ENCODE measurements around the gene PCDHGB4.
A peak's percentile ranks its signal among the peaks of the same experiment; 100 is the strongest.
"Not testable (repeated sequence)": the region's sequence is repeated elsewhere in the genome, so short reads cannot be mapped to it uniquely, and the experiment has no call there.

The PCDHGB4 gene

GRCh38 chr5:141392429-141393198 lies 5.1 kb downstream of the PCDHGB4 start, which contains the start of gene PCDHGA8:
Gene PCDHGA8, plus strand, starts transcription at chr5:141392633. Its CDS starts 181 bp downstream, at chr5:141392814.
- H3K4me3 ChIP-seq (ENCODE audit: low read length): peak within 1 kb of the TSS; percentile 68
- H3K9ac ChIP-seq (ENCODE audit: low read length): no peak within 1 kb of the TSS
- DNase-seq (ENCODE audit: low read depth): no peak
- no peaks in the 10 kb centered on the region for H3K4me1 ChIP-seq (ENCODE audit: control insufficient read depth, insufficient read depth, low read length)
- H3K27me3 ChIP-seq (replicated peaks; ENCODE audit: control insufficient read depth, insufficient read depth, low read length): no peaks in the 10 kb centered on the region
- no peaks in the 10 kb centered on the region for H3K36me3 ChIP-seq (ENCODE audit: control insufficient read depth, insufficient read depth, low read length, severe bottlenecking)
- H3K9me3 ChIP-seq (ENCODE audit: control insufficient read depth, low read length): peaks cover 64% of the 10 kb centered on the region

- Histone ChIP-seq H3K27me3 (replicated peaks; ENCODE audit: control insufficient read depth, insufficient read depth, low read length) (no peaks in the 10 kb centered on the region), H3K36me3 (ENCODE audit: control insufficient read depth, insufficient read depth, low read length, severe bottlenecking) (no peaks in the 10 kb centered on the region), H3K9ac (ENCODE audit: low read length) (no peak overlapping the region), H3K9me3 (ENCODE audit: control insufficient read depth, low read length) (peaks cover 62% of the 10 kb centered on the region), H3K4me3 (ENCODE audit: low read length) (peak overlapping the region; percentile 7), H3K4me1 (ENCODE audit: control insufficient read depth, insufficient read depth, low read length) (no peaks in the 10 kb centered on the region)
- DNase-seq (ENCODE audit: low read depth): no peak
These were observed 5.8 kb downstream of the PCDHGB4 start for GRCh38 chr5:141393267-141393666.

- H3K4me1 ChIP-seq (ENCODE audit: control insufficient read depth, insufficient read depth, low read length); H3K27me3 ChIP-seq (replicated peaks; ENCODE audit: control insufficient read depth, insufficient read depth, low read length); DNase-seq (ENCODE audit: low read depth); H3K4me3 ChIP-seq (ENCODE audit: low read length); H3K36me3 ChIP-seq (ENCODE audit: control insufficient read depth, insufficient read depth, low read length, severe bottlenecking); H3K9ac ChIP-seq (ENCODE audit: low read length): not testable (repeated sequence)
- H3K9me3 ChIP-seq (ENCODE audit: control insufficient read depth, low read length): peaks cover 60% of the 10 kb centered on the region
These were observed 7.1 kb downstream of the PCDHGB4 start for GRCh38 chr5:141394401-141395187.

- peak within 1 kb of the TSS; percentile 74 for H3K4me3 ChIP-seq (ENCODE audit: low read length)
- peak; percentile 38 for DNase-seq (ENCODE audit: low read depth)
- peaks cover 13% of the 10 kb centered on the region for H3K4me1 ChIP-seq (ENCODE audit: control insufficient read depth, insufficient read depth, low read length)
- peaks cover 44% of the 10 kb centered on the region for H3K9me3 ChIP-seq (ENCODE audit: control insufficient read depth, low read length)
- not testable (repeated sequence) for H3K36me3 ChIP-seq (ENCODE audit: control insufficient read depth, insufficient read depth, low read length, severe bottlenecking); H3K27me3 ChIP-seq (replicated peaks; ENCODE audit: control insufficient read depth, insufficient read depth, low read length)
- peak within 1 kb of the TSS; percentile 63 for H3K9ac ChIP-seq (ENCODE audit: low read length)
These were observed 10.5 kb downstream of the PCDHGB4 start, which contains the start of gene PCDHGB5 for GRCh38 chr5:141397756-141398551. Gene PCDHGB5, plus strand, starts transcription at chr5:141397947. Its CDS starts 181 bp downstream, at chr5:141398128.

GRCh38 chr5:141398608-141399007 lies 11.1 kb downstream of the PCDHGB4 start:
- Histone ChIP-seq H3K9ac (ENCODE audit: low read length) (no peak overlapping the region), H3K4me1 (ENCODE audit: control insufficient read depth, insufficient read depth, low read length) (peaks cover 13% of the 10 kb centered on the region), H3K36me3 (ENCODE audit: control insufficient read depth, insufficient read depth, low read length, severe bottlenecking) (no peaks in the 10 kb centered on the region), H3K4me3 (ENCODE audit: low read length) (peak overlapping the region; percentile 63), H3K27me3 (replicated peaks; ENCODE audit: control insufficient read depth, insufficient read depth, low read length) (no peaks in the 10 kb centered on the region), H3K9me3 (ENCODE audit: control insufficient read depth, low read length) (peaks cover 44% of the 10 kb centered on the region)
- DNase-seq (ENCODE audit: low read depth): no peak

- H3K9me3 ChIP-seq (ENCODE audit: control insufficient read depth, low read length): peaks cover 44% of the 10 kb centered on the region
- no peaks in the 10 kb centered on the region for H3K36me3 ChIP-seq (ENCODE audit: control insufficient read depth, insufficient read depth, low read length, severe bottlenecking)
- no peak for DNase-seq (ENCODE audit: low read depth)
- peaks cover 13% of the 10 kb centered on the region for H3K4me1 ChIP-seq (ENCODE audit: control insufficient read depth, insufficient read depth, low read length)
- H3K4me3 ChIP-seq (ENCODE audit: low read length): peak overlapping the region; percentile 67
- H3K27me3 ChIP-seq (replicated peaks; ENCODE audit: control insufficient read depth, insufficient read depth, low read length): no peaks in the 10 kb centered on the region
- H3K9ac ChIP-seq (ENCODE audit: low read length): no peak overlapping the region
These were observed 12.2 kb downstream of the PCDHGB4 start for GRCh38 chr5:141399555-141400258.

GRCh38 chr5:141402553-141403243 lies 15.2 kb downstream of the PCDHGB4 start, which contains the start of gene PCDHGA9:
Gene PCDHGA9, plus strand, starts transcription at chr5:141402778. Its CDS starts 175 bp downstream, at chr5:141402953.
- no peaks in the 10 kb centered on the region for H3K36me3 ChIP-seq (ENCODE audit: control insufficient read depth, insufficient read depth, low read length, severe bottlenecking)
- no peaks in the 10 kb centered on the region for H3K27me3 ChIP-seq (replicated peaks; ENCODE audit: control insufficient read depth, insufficient read depth, low read length)
- peaks cover 49% of the 10 kb centered on the region for H3K9me3 ChIP-seq (ENCODE audit: control insufficient read depth, low read length)
- peak; percentile 76 for DNase-seq (ENCODE audit: low read depth)
- peaks cover 13% of the 10 kb centered on the region for H3K4me1 ChIP-seq (ENCODE audit: control insufficient read depth, insufficient read depth, low read length)
- H3K9ac ChIP-seq (ENCODE audit: low read length): peak within 1 kb of the TSS; percentile 36
- H3K4me3 ChIP-seq (ENCODE audit: low read length): peak within 1 kb of the TSS; percentile 79

- Histone ChIP-seq H3K36me3 (ENCODE audit: control insufficient read depth, insufficient read depth, low read length, severe bottlenecking) (no peaks in the 10 kb centered on the region), H3K4me3 (ENCODE audit: low read length) (peak overlapping the region; percentile 79), H3K27me3 (replicated peaks; ENCODE audit: control insufficient read depth, insufficient read depth, low read length) (no peaks in the 10 kb centered on the region), H3K9ac (ENCODE audit: low read length) (no peak overlapping the region), H3K9me3 (ENCODE audit: control insufficient read depth, low read length) (peaks cover 51% of the 10 kb centered on the region), H3K4me1 (ENCODE audit: control insufficient read depth, insufficient read depth, low read length) (peaks cover 13% of the 10 kb centered on the region)
- no peak for DNase-seq (ENCODE audit: low read depth)
These were observed 15.9 kb downstream of the PCDHGB4 start for GRCh38 chr5:141403387-141403786.

- H3K9ac ChIP-seq (ENCODE audit: low read length); DNase-seq (ENCODE audit: low read depth): not testable (repeated sequence)
These were observed 20.4 kb downstream of the PCDHGB4 start, which contains the start of gene PCDHGB6 for GRCh38 chr5:141407790-141408505. Gene PCDHGB6, plus strand, starts transcription at chr5:141408021. Its CDS starts 182 bp downstream, at chr5:141408203.

More at GRCh38 chr5:141407790-141408505, 20.4 kb downstream of the PCDHGB4 start, which contains the start of gene PCDHGB6:
- not testable (repeated sequence) for H3K27me3 ChIP-seq (replicated peaks; ENCODE audit: control insufficient read depth, insufficient read depth, low read length); H3K36me3 ChIP-seq (ENCODE audit: control insufficient read depth, insufficient read depth, low read length, severe bottlenecking); H3K4me1 ChIP-seq (ENCODE audit: control insufficient read depth, insufficient read depth, low read length)
- peak within 1 kb of the TSS; percentile 72 for H3K4me3 ChIP-seq (ENCODE audit: low read length)
- H3K9me3 ChIP-seq (ENCODE audit: control insufficient read depth, low read length): peaks cover 42% of the 10 kb centered on the region
